ENCODE results near the gene PIK3AP1. TPM values are rescaled to one million over a fixed set of nuclear protein-coding genes. Genes with fewer than 3 reads are reported as not detected.

The PIK3AP1 gene
- total and polyA plus RNA-seq, 8 donors, result 2.6 to 14.5 (median 6.4) TPM; not detected in 1

DNA sequence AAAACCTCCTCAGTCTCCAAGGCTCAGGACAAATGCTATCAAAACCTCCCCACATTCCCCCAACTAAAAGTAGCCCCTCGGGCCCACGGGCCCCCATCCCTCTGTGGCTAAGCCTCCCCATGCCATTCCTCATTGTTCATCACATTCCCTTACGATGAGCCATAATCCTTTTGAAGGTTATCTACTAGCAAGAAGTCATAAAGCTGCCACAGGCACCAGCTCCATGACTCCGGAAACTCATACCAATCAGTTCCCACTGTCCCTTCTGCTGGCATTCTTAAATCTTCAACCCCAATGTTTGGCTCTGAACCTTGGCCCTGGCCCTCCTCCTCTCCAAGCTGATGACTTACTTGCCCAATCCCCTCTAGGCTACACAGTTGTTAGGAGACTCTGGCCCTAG lies 114.1 kb downstream of the PIK3AP1 start:
- Histone ChIP-seq H3K9me3 (no peaks in the 10 kb centered on the region), H3K4me3 (no peak overlapping the region), H3K27ac (no peak overlapping the region), H3K27me3 (no peaks in the 10 kb centered on the region), H3K36me3 (peaks cover 0 to 14% (median 0%) of the 10 kb centered on the region in 4 donors), H3K4me1 (peaks cover 6 to 40% (median 27%) of the 10 kb centered on the region in 4 donors)
- 85 to 96% (median 90%) methylated on average over 4 of the region's 4 CpGs for WGBS, 5 donors
- TF ChIP-seq CTCF (IDR thresholded peaks at IDR 0.05) (no peak), POLR2A (IDR thresholded peaks at IDR 0.05) (no peak), EP300 (IDR thresholded peaks at IDR 0.05) (no peak), POLR2AphosphoS5 (IDR thresholded peaks at IDR 0.05) (no peak)
- intact Hi-C loops (cut with DNase I; ENCODE audit: low total_unique reads), result no loop called here
- DNase-seq, result no peak

GRCh38 chr10:96600337-96600736 lies 120.0 kb downstream of the PIK3AP1 start:
- TF ChIP-seq EP300 (IDR thresholded peaks at IDR 0.05) (no peak), POLR2AphosphoS5 (IDR thresholded peaks at IDR 0.05) (peak in 1 of 3 donors; percentile 41)
- peaks cover 0 to 20% (median 0%) of the 10 kb centered on the region in 4 donors for H3K36me3 ChIP-seq
- peak overlapping the region in 3 of 5 donors; percentile 35 to 66 (median 47) for H3K27ac ChIP-seq
- no peak overlapping the region for H3K4me3 ChIP-seq
- peak in 1 of 2 donors; percentile 77 for DNase-seq
- intact Hi-C loops (cut with DNase I; ENCODE audit: low total_unique reads), result no loop called here
- H3K4me1 ChIP-seq, result peaks cover 11 to 34% (median 17%) of the 10 kb centered on the region in 4 donors
- no peaks in the 10 kb centered on the region for H3K27me3 ChIP-seq
- WGBS, 5 donors, result 27 to 72% (median 38%) methylated on average over 4 of the region's 4 CpGs
- no peaks in the 10 kb centered on the region for H3K9me3 ChIP-seq

DNA sequence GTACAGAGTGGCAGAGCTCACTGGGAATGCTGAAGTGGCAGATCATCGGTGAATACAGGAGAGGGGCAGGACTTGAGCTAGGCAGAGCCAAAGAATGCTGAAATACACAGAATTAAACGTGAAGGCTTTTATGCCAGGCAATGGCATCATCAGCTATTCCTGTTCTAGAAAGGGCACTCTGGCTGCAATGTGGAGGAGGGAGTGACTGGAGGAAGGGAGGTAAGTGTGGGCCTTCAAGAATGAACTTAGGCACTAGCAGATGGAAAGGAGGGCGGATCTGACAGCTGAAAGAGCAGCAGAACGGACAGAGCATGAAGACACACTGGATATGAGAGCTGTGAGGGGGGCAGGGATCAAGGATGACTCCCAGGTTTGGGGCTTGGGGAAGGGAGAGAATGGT lies 121.5 kb downstream of the PIK3AP1 start:
- no peak for DNase-seq
- WGBS, 5 donors, result 66 to 74% (median 70%) methylated on average over 4 of the region's 4 CpGs
- Histone ChIP-seq H3K9me3 (no peaks in the 10 kb centered on the region), H3K36me3 (peaks cover 0 to 26% (median 3%) of the 10 kb centered on the region in 4 donors), H3K27ac (no peak overlapping the region), H3K27me3 (no peaks in the 10 kb centered on the region), H3K4me3 (no peak overlapping the region), H3K4me1 (peaks cover 11 to 34% (median 17%) of the 10 kb centered on the region in 4 donors)
- intact Hi-C loops (cut with DNase I; ENCODE audit: low total_unique reads), result no loop called here
- TF ChIP-seq POLR2AphosphoS5 (IDR thresholded peaks at IDR 0.05) (no peak), CTCF (IDR thresholded peaks at IDR 0.05) (no peak), EP300 (IDR thresholded peaks at IDR 0.05) (no peak), POLR2A (IDR thresholded peaks at IDR 0.05) (no peak)

GRCh38 chr10:96596422-96597407 lies 123.6 kb downstream of the PIK3AP1 start:
- TF ChIP-seq CTCF (IDR thresholded peaks at IDR 0.05) (no peak), POLR2A (IDR thresholded peaks at IDR 0.05) (no peak), POLR2AphosphoS5 (IDR thresholded peaks at IDR 0.05) (peak in 1 of 3 donors; percentile 44)
- peaks cover 11 to 28% (median 13%) of the 10 kb centered on the region in 4 donors for H3K4me1 ChIP-seq
- no peak overlapping the region for H3K4me3 ChIP-seq
- H3K9me3 ChIP-seq, result no peaks in the 10 kb centered on the region
- H3K27ac ChIP-seq, result peak overlapping the region; percentile 23 to 54 (median 46)
- peaks cover 0 to 21% (median 3%) of the 10 kb centered on the region in 4 donors for H3K36me3 ChIP-seq
- H3K27me3 ChIP-seq, result no peaks in the 10 kb centered on the region
- intact Hi-C loops (cut with DNase I; ENCODE audit: low total_unique reads), result no loop called here
- peak in 1 of 2 donors; percentile 40 for DNase-seq
- 21 to 37% (median 29%) methylated on average over 1 of the region's 1 CpG for WGBS, 5 donors

All from stomach (tissue), 9 donors.